ENCODE measurements around the gene FFAR4.

FFAR4 gene

GRCh38 chr10:93553482-93554315 lies 12.8 kb upstream of the FFAR4 start:
- no peaks in the 10 kb centered on the region for H3K27me3 ChIP-seq (ENCODE audit: control insufficient read depth, insufficient read depth, low read length)

GRCh38 chr10:93554316-93554663 lies 12.2 kb upstream of the FFAR4 start:
- Histone ChIP-seq H3K9me3 (ENCODE audit: control insufficient read depth, insufficient read depth, low read length) (no peaks in the 10 kb centered on the region), H3K4me1 (ENCODE audit: control insufficient read depth, insufficient read depth, low read length) (peaks cover 5% of the 10 kb centered on the region), H3K27me3 (ENCODE audit: control insufficient read depth, insufficient read depth, low read length) (no peaks in the 10 kb centered on the region), H3K4me3 (ENCODE audit: low read depth, low read length) (no peak overlapping the region), H3K36me3 (ENCODE audit: control insufficient read depth, insufficient read depth, low read length) (no peaks in the 10 kb centered on the region), H3K9ac (ENCODE audit: low read depth, low read length) (no peak overlapping the region)

More at GRCh38 chr10:93553482-93554315, 12.8 kb upstream of the FFAR4 start:
- Histone ChIP-seq H3K4me1 (ENCODE audit: control insufficient read depth, insufficient read depth, low read length) (peaks cover 5% of the 10 kb centered on the region), H3K9me3 (ENCODE audit: control insufficient read depth, insufficient read depth, low read length) (no peaks in the 10 kb centered on the region), H3K4me3 (ENCODE audit: low read depth, low read length) (no peak overlapping the region), H3K36me3 (ENCODE audit: control insufficient read depth, insufficient read depth, low read length) (no peaks in the 10 kb centered on the region), H3K9ac (ENCODE audit: low read depth, low read length) (no peak overlapping the region)

GRCh38 chr10:93554760-93555432 lies 11.6 kb upstream of the FFAR4 start:
- no peak overlapping the region for H3K9ac ChIP-seq (ENCODE audit: low read depth, low read length)

GRCh38 chr10:93559490-93559889 lies 7.0 kb upstream of the FFAR4 start:
- H3K9me3 ChIP-seq (ENCODE audit: control insufficient read depth, insufficient read depth, low read length), result no peaks in the 10 kb centered on the region
- H3K27me3 ChIP-seq (ENCODE audit: control insufficient read depth, insufficient read depth, low read length), result peaks cover 19% of the 10 kb centered on the region
- peaks cover 5% of the 10 kb centered on the region for H3K4me1 ChIP-seq (ENCODE audit: control insufficient read depth, insufficient read depth, low read length)
- H3K36me3 ChIP-seq (ENCODE audit: control insufficient read depth, insufficient read depth, low read length), result no peaks in the 10 kb centered on the region
- no peak overlapping the region for H3K4me3 ChIP-seq (ENCODE audit: low read depth, low read length)
- H3K9ac ChIP-seq (ENCODE audit: low read depth, low read length), result no peak overlapping the region

More at GRCh38 chr10:93554760-93555432, 11.6 kb upstream of the FFAR4 start:
- no peaks in the 10 kb centered on the region for H3K27me3 ChIP-seq (ENCODE audit: control insufficient read depth, insufficient read depth, low read length)
- H3K9me3 ChIP-seq (ENCODE audit: control insufficient read depth, insufficient read depth, low read length), result no peaks in the 10 kb centered on the region
- no peak overlapping the region for H3K4me3 ChIP-seq (ENCODE audit: low read depth, low read length)
- peaks cover 5% of the 10 kb centered on the region for H3K4me1 ChIP-seq (ENCODE audit: control insufficient read depth, insufficient read depth, low read length)
- H3K36me3 ChIP-seq (ENCODE audit: control insufficient read depth, insufficient read depth, low read length), result no peaks in the 10 kb centered on the region

GRCh38 chr10:93560541-93560940 lies 5.9 kb upstream of the FFAR4 start:
- no peaks in the 10 kb centered on the region for H3K36me3 ChIP-seq (ENCODE audit: control insufficient read depth, insufficient read depth, low read length)
- H3K9ac ChIP-seq (ENCODE audit: low read depth, low read length), result no peak overlapping the region
- no peak overlapping the region for H3K4me3 ChIP-seq (ENCODE audit: low read depth, low read length)
- H3K27me3 ChIP-seq (ENCODE audit: control insufficient read depth, insufficient read depth, low read length), result peaks cover 30% of the 10 kb centered on the region
- no peaks in the 10 kb centered on the region for H3K4me1 ChIP-seq (ENCODE audit: control insufficient read depth, insufficient read depth, low read length)
- no peaks in the 10 kb centered on the region for H3K9me3 ChIP-seq (ENCODE audit: control insufficient read depth, insufficient read depth, low read length)

- Histone ChIP-seq H3K9ac (ENCODE audit: low read depth, low read length) (no peak overlapping the region), H3K9me3 (ENCODE audit: control insufficient read depth, insufficient read depth, low read length) (no peaks in the 10 kb centered on the region), H3K4me1 (ENCODE audit: control insufficient read depth, insufficient read depth, low read length) (no peaks in the 10 kb centered on the region), H3K4me3 (ENCODE audit: low read depth, low read length) (no peak overlapping the region), H3K27me3 (ENCODE audit: control insufficient read depth, insufficient read depth, low read length) (peaks cover 79% of the 10 kb centered on the region), H3K36me3 (ENCODE audit: control insufficient read depth, insufficient read depth, low read length) (no peaks in the 10 kb centered on the region)
Measured at GRCh38 chr10:93565446-93565845, 1.0 kb upstream of the FFAR4 start.

GRCh38 chr10:93567277-93568104 lies 1.0 kb downstream of the FFAR4 start:
- H3K4me3 ChIP-seq (ENCODE audit: low read depth, low read length), result peak overlapping the region; percentile 75
- H3K4me1 ChIP-seq (ENCODE audit: control insufficient read depth, insufficient read depth, low read length), result no peaks in the 10 kb centered on the region
- peaks cover 92% of the 10 kb centered on the region for H3K27me3 ChIP-seq (ENCODE audit: control insufficient read depth, insufficient read depth, low read length)
- no peaks in the 10 kb centered on the region for H3K36me3 ChIP-seq (ENCODE audit: control insufficient read depth, insufficient read depth, low read length)
- H3K9ac ChIP-seq (ENCODE audit: low read depth, low read length), result no peak overlapping the region
- no peaks in the 10 kb centered on the region for H3K9me3 ChIP-seq (ENCODE audit: control insufficient read depth, insufficient read depth, low read length)

- Histone ChIP-seq H3K9me3 (ENCODE audit: control insufficient read depth, insufficient read depth, low read length) (no peaks in the 10 kb centered on the region), H3K36me3 (ENCODE audit: control insufficient read depth, insufficient read depth, low read length) (no peaks in the 10 kb centered on the region), H3K4me1 (ENCODE audit: control insufficient read depth, insufficient read depth, low read length) (no peaks in the 10 kb centered on the region), H3K27me3 (ENCODE audit: control insufficient read depth, insufficient read depth, low read length) (peaks cover 92% of the 10 kb centered on the region), H3K9ac (ENCODE audit: low read depth, low read length) (no peak overlapping the region), H3K4me3 (ENCODE audit: low read depth, low read length) (peak overlapping the region; percentile 75)
Measured at GRCh38 chr10:93568105-93568390, 1.6 kb downstream of the FFAR4 start.

- Histone ChIP-seq H3K36me3 (ENCODE audit: control insufficient read depth, insufficient read depth, low read length) (no peaks in the 10 kb centered on the region), H3K4me3 (ENCODE audit: low read depth, low read length) (no peak overlapping the region), H3K9me3 (ENCODE audit: control insufficient read depth, insufficient read depth, low read length) (no peaks in the 10 kb centered on the region), H3K9ac (ENCODE audit: low read depth, low read length) (no peak overlapping the region), H3K4me1 (ENCODE audit: control insufficient read depth, insufficient read depth, low read length) (no peaks in the 10 kb centered on the region), H3K27me3 (ENCODE audit: control insufficient read depth, insufficient read depth, low read length) (peaks cover 88% of the 10 kb centered on the region)
Measured at GRCh38 chr10:93570383-93570782, 3.9 kb downstream of the FFAR4 start.

- Histone ChIP-seq H3K9ac (ENCODE audit: low read depth, low read length) (no peak overlapping the region), H3K9me3 (ENCODE audit: control insufficient read depth, insufficient read depth, low read length) (no peaks in the 10 kb centered on the region), H3K36me3 (ENCODE audit: control insufficient read depth, insufficient read depth, low read length) (no peaks in the 10 kb centered on the region), H3K27me3 (ENCODE audit: control insufficient read depth, insufficient read depth, low read length) (peaks cover 68% of the 10 kb centered on the region), H3K4me3 (ENCODE audit: low read depth, low read length) (no peak overlapping the region), H3K4me1 (ENCODE audit: control insufficient read depth, insufficient read depth, low read length) (no peaks in the 10 kb centered on the region)
Measured at GRCh38 chr10:93572606-93573005, 6.1 kb downstream of the FFAR4 start.

- Histone ChIP-seq H3K36me3 (ENCODE audit: control insufficient read depth, insufficient read depth, low read length) (no peaks in the 10 kb centered on the region), H3K9ac (ENCODE audit: low read depth, low read length) (no peak overlapping the region), H3K4me3 (ENCODE audit: low read depth, low read length) (no peak overlapping the region), H3K4me1 (ENCODE audit: control insufficient read depth, insufficient read depth, low read length) (no peaks in the 10 kb centered on the region), H3K27me3 (ENCODE audit: control insufficient read depth, insufficient read depth, low read length) (peaks cover 61% of the 10 kb centered on the region), H3K9me3 (ENCODE audit: control insufficient read depth, insufficient read depth, low read length) (no peaks in the 10 kb centered on the region)
Measured at GRCh38 chr10:93573051-93573909, 6.8 kb downstream of the FFAR4 start.
